HepG2 (cell line): ENCODE results near the gene ADAMTS2. TPM values are rescaled to one million over a fixed set of nuclear protein-coding genes. Genes with fewer than 3 reads are reported as not detected.

ENCODE experiments used
- ATAC-seq: fragments of 200-7000 bp; cut with Tn5 transposase; 3 replicates; pipeline ENCODE4 v1.9.1; 2020; ENCODE audit warnings: mild to moderate bottlenecking, moderate library complexity
- BruUV-seq: library from RNA; stranded (reverse); fragments of 400-500 nt; replicated peaks from 2 replicates; lab custom pipeline; 2021; lab: Mats Ljungman, UMichigan
- CTCF ChIA-PET: fragments of 300-600 bp; formaldehyde crosslinking; extraction: SDS; loops from one replicate; lab custom pipeline; 2021; ENCODE audit warnings: low total read pairs, inconsistent platforms, low intra/inter-chr PET ratio; lab: Yijun Ruan, JAX
- POLR2A ChIA-PET: fragments of 350-600 bp; sonication (Branson Sonifier 250); formaldehyde crosslinking; loops from one replicate; lab custom pipeline; 2020; ENCODE audit warnings: antibody characterized with exemption, inconsistent platforms; lab: Yijun Ruan, JAX
- DNase-seq: peaks from one replicate; pipeline ENCODE4 v3.0.0-alpha.2; 2015; ENCODE audit warnings: low spot score
- FAIRE-seq: peaks from 3 replicates; lab custom pipeline; 2011; peaks lifted over from hg19 to GRCh38; lab: Jason Lieb, UNC
- H2AFZ ChIP-seq: one replicate; pipeline ENCODE4 v1.6.1; 2011; ENCODE audit warnings: low read length, inconsistent platforms
- H3K27ac ChIP-seq: fragments of 300-600 bp; 3 replicates; pipeline ENCODE4 v1.8.0; 2011; ENCODE audit warnings: mixed run types, mild to moderate bottlenecking, mixed read lengths, low read length, inconsistent platforms; ENCODE audit not compliant: insufficient read depth; ENCODE audit errors: extremely low read length
- H3K27me3 ChIP-seq, 2 experiments: fragments of 200-600 bp in 1 of 2; 2 replicates in 1 of 2; 3 replicates in 1 of 2; pipeline versions ENCODE4 v1.6.0 to v1.8.0; 2011; ENCODE audit warnings: low read length in 2 of 2, mild to moderate bottlenecking in 2 of 2, moderate library complexity in 2 of 2, inconsistent platforms in 1 of 2; ENCODE audit not compliant: insufficient read depth in 2 of 2, control insufficient read depth in 1 of 2
- H3K36me3 ChIP-seq, 2 experiments: fragments of 200-600 bp in 1 of 2; replicated peaks in 1 of 2; 2 replicates in 1 of 2; 3 replicates in 1 of 2; pipeline versions ENCODE4 v1.5.1 to v1.8.0; 2011; ENCODE audit warnings: low read length in 2 of 2, inconsistent platforms in 1 of 2; ENCODE audit not compliant: insufficient read depth in 2 of 2, control insufficient read depth in 1 of 2
- H3K4me1 ChIP-seq: 2 replicates; pipeline ENCODE4 v1.5.1; 2012; ENCODE audit warnings: low read length, inconsistent platforms; ENCODE audit not compliant: insufficient read depth
- H3K4me2 ChIP-seq: 2 replicates; pipeline ENCODE4 v1.6.0; 2011; ENCODE audit warnings: low read depth, low read length, inconsistent platforms
- H3K4me3 ChIP-seq, 3 experiments: fragments of 200-600 bp in 1 of 3; sonication (generic), shearing (Covaris generic) in 1 of 3; replicated peaks in 1 of 3; 2 replicates each; pipeline ENCODE4 v1.5.1; 2011 to 2016; ENCODE audit warnings: low read length in 3 of 3, inconsistent platforms in 2 of 3, low read depth in 2 of 3, mild to moderate bottlenecking in 2 of 3, control low read depth in 1 of 3, mixed read lengths in 1 of 3; ENCODE audit not compliant: insufficient read depth in 1 of 3
- H3K79me2 ChIP-seq: one replicate; pipeline ENCODE4 v1.6.1; 2011; ENCODE audit warnings: low read length, inconsistent platforms; ENCODE audit not compliant: insufficient read depth
- H3K9ac ChIP-seq: 2 replicates; pipeline ENCODE4 v1.6.0; 2011; ENCODE audit warnings: mild to moderate bottlenecking, low read depth, low read length, inconsistent platforms; ENCODE audit not compliant: insufficient read depth
- H3K9me3 ChIP-seq: 2 replicates; pipeline ENCODE4 v1.5.1; 2012; ENCODE audit warnings: mild to moderate bottlenecking, low read length
- H4K20me1 ChIP-seq: 2 replicates; pipeline ENCODE4 v1.6.0; 2011; ENCODE audit warnings: inconsistent platforms, mild to moderate bottlenecking, low read length, moderate library complexity; ENCODE audit not compliant: insufficient read depth
- GATA4 ChIP-seq: sonication (generic); IDR thresholded peaks from 2 replicates; pipeline ENCODE4 v1.6.1; 2016; ENCODE audit warnings: antibody characterized with exemption, low read depth, borderline replicate concordance
- HMG20A ChIP-seq: IDR thresholded peaks from 2 replicates; pipeline ENCODE4 v1.6.1; 2016; ENCODE audit warnings: borderline replicate concordance
- IRF9 ChIP-seq: sonication (generic); formaldehyde crosslinking; IDR thresholded peaks from 2 replicates; pipeline ENCODE4 v1.8.0; 2022; ENCODE audit warnings: missing genetic modification reagents, mild to moderate bottlenecking, borderline replicate concordance
- MED1 ChIP-seq: sonication (generic); formaldehyde crosslinking; IDR thresholded peaks from 2 replicates; pipeline ENCODE4 v1.4.0; 2020; ENCODE audit warnings: missing genetic modification reagents
- NR1H2 ChIP-seq: sonication (generic); formaldehyde crosslinking; IDR thresholded peaks from 2 replicates; pipeline ENCODE4 v1.8.1; 2022; ENCODE audit warnings: low read depth, missing genetic modification reagents, borderline replicate concordance
- RAD51 ChIP-seq: fragments of 450-650 bp; IDR thresholded peaks from 2 replicates; pipeline ENCODE4 v1.6.1; 2016; ENCODE audit warnings: borderline replicate concordance
- RARG ChIP-seq: sonication (generic); formaldehyde crosslinking; IDR thresholded peaks from 2 replicates; pipeline ENCODE4 v1.4.0; 2020; ENCODE audit warnings: low read depth, mild to moderate bottlenecking, missing genetic modification reagents
- SAP130 ChIP-seq: IDR thresholded peaks from 2 replicates; pipeline ENCODE4 v1.6.1; 2016; ENCODE audit warnings: low read depth
- SNAPC4 ChIP-seq: sonication (generic); formaldehyde crosslinking; IDR thresholded peaks from 2 replicates; pipeline ENCODE4 v1.4.0; 2020; ENCODE audit warnings: mild to moderate bottlenecking, missing genetic modification reagents
- YY1 ChIP-seq: IDR thresholded peaks from 2 replicates; pipeline ENCODE4 v1.6.1; 2011; ENCODE audit warnings: low read length, low read depth, moderate library complexity, mild to moderate bottlenecking; ENCODE audit not compliant: insufficient read depth, insufficient replicate concordance
- ZBTB42 ChIP-seq: sonication (generic); formaldehyde crosslinking; IDR thresholded peaks from 2 replicates; pipeline ENCODE4 v1.5.0; 2020; ENCODE audit warnings: mild to moderate bottlenecking, missing genetic modification reagents
- ZFX ChIP-seq: sonication (generic); formaldehyde crosslinking; IDR thresholded peaks from 2 replicates; pipeline ENCODE4 v1.4.0; 2020; ENCODE audit warnings: mild to moderate bottlenecking, low read depth, missing genetic modification reagents, moderate library complexity
- ZNF44 ChIP-seq: sonication (generic); formaldehyde crosslinking; IDR thresholded peaks from 2 replicates; pipeline ENCODE4 v1.5.1; 2020; ENCODE audit warnings: mild to moderate bottlenecking, missing genetic modification reagents
- ZNF691 ChIP-seq: sonication (generic); formaldehyde crosslinking; IDR thresholded peaks from 2 replicates; pipeline ENCODE4 v1.4.0; 2020; ENCODE audit warnings: missing genetic modification reagents, low read depth, mild to moderate bottlenecking, borderline replicate concordance
- WGBS: methylation state at CpG from one replicate; pipeline ENCODE4 v1.1.6; 2017; ENCODE audit warnings: low lambda C conversion rate; 5-methylcytosine and 5-hydroxymethylcytosine counted together
- in situ Hi-C: cut with HindIII; loops from 2 replicates; pipeline ENCODE4 v1.10.0; 2017; ENCODE audit warnings: low pct_unique_long_range_greater_than_20kb; ENCODE audit not compliant: extremely low pct_ligation_motif_present
- intact Hi-C: fragments of 100-400 bp; cut with micrococcal nuclease; formaldehyde crosslinking; loops from one replicate; pipeline ENCODE4 v1.10.0; 2022; ENCODE audit not compliant: unreplicated experiment
- polyA plus RNA-seq, 8 experiments: library from polyadenylated mRNA; depleted of rRNA in 3 of 8; stranded (reverse) in 7 of 8; unstranded in 1 of 8; fragments of >200 nt; fragmentation: Illumina TruSeq in 4 of 8; extraction: Trizol in 4 of 8; gene quantifications; 2 replicates each; pipeline versions ENCODE4 v1.2.1 to v1.2.3, GENCODE V29; 2011 to 2016; ENCODE audit warnings: low read depth in 4 of 8, missing spikeins in 1 of 8, mixed read lengths in 1 of 8; ENCODE audit not compliant: insufficient read depth in 1 of 8
- total RNA-seq, 5 experiments: library from RNA; depleted of rRNA; stranded (reverse); fragments of >200 nt; fragmentation: Illumina TruSeq; extraction: Trizol; gene quantifications; 2 replicates each; pipeline ENCODE4 v1.2.3, GENCODE V29; 2016; ENCODE audit warnings: low read depth in 1 of 5

Gene ADAMTS2
- total and polyA plus RNA-seq, 2 of the 13 experiments (the other 11 are each of a cell fraction or from before 2014, with no cell fraction given) = 0.24 to 3.5 TPM

DNA sequence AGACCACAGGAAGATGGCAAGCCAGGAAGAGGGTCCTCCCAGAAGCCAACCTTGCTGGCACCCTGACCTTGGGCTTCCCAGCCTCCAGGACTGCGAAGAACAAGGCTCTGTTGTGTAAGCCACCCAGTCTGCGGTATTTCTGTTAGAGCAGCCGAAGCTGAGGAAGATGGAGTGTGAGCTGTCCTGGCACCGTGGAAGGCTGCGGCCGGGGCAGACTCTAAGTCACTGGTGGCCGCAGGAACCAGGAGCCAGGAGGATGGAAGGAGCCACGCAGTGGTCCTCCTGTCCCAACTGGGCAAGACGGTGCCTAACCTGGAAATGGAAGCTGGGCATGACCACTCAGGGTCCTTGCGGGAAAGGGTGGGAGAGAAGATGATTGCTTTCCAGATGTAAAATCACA, 196.0 kb downstream of the ADAMTS2 start:
- Histone ChIP-seq H3K27me3 (peaks cover 1 to 3% of the 10 kb centered on the region in 2 experiments; a peak in 2 of 5 replicates), H4K20me1 (no peaks in the 10 kb centered on the region), H3K9ac (no peak overlapping the region), H3K4me2 (no peak overlapping the region), H3K4me1 (no peaks in the 10 kb centered on the region), H3K27ac (no peak overlapping the region), H3K36me3 (no peaks in the 10 kb centered on the region), H3K79me2 (no peaks in the 10 kb centered on the region), H2AFZ (no peak overlapping the region), H3K9me3 (no peaks in the 10 kb centered on the region), H3K4me3 (no peak overlapping the region)
- POLR2A ChIA-PET = no interaction called here
- in situ Hi-C loops = no loop called here
- intact Hi-C loops = no loop called here
- no peak for ATAC-seq
- no peak for DNase-seq
- no TSS peak for BruUV-seq
- CTCF ChIA-PET = no interaction called here
- WGBS = 42% methylated on average over 10 of the region's 10 CpGs
- FAIRE-seq = no peak
- no peak for TF ChIP-seq RARG (CRISPR knock-in tag)
- TF ChIP-seq MED1 (CRISPR knock-in tag) = no peak
- TF ChIP-seq ZNF44 (CRISPR knock-in tag) = no peak
- no peak for TF ChIP-seq RAD51
- no peak for TF ChIP-seq YY1
- TF ChIP-seq IRF9 = no peak
- no peak for TF ChIP-seq HMG20A (CRISPR knock-in tag)
- TF ChIP-seq ZNF691 (CRISPR knock-in tag) = no peak
- no peak for TF ChIP-seq SNAPC4 (CRISPR knock-in tag)
- no peak for TF ChIP-seq GATA4
- TF ChIP-seq ZBTB42 = no peak
- no peak for TF ChIP-seq SAP130 (CRISPR knock-in tag)
- TF ChIP-seq ZFX = no peak
- TF ChIP-seq NR1H2 (CRISPR knock-in tag) = no peak
